Right atrium auricular region (tissue), 2 donors: Measurements from ENCODE around the gene MLLT10. TPM values are rescaled to one million over a fixed set of nuclear protein-coding genes. Genes with fewer than 3 reads are reported as not detected.
"Not testable (repeated sequence)": the region's sequence is repeated elsewhere in the genome, so short reads cannot be mapped to it uniquely, and the experiment has no call there.

ENCODE experiments used
- DNase-seq: peaks from one replicate; pipeline ENCODE4 v3.0.0-alpha.2; 2019; ENCODE audit warnings: low spot score
- H3K27ac ChIP-seq, 2 donors: fragments of 200-600 bp; sonication (generic); 1 replicate in 1 of 2; 2 replicates in 1 of 2; pipeline ENCODE4 v1.5.1; 2016 to 2019
- H3K27me3 ChIP-seq, 2 donors: fragments of 200-600 bp; sonication (generic); one replicate each; pipeline versions ENCODE4 v1.5.1 to v1.6.0; 2017 to 2019
- H3K36me3 ChIP-seq: fragments of 200-600 bp; sonication (generic); one replicate; pipeline ENCODE4 v1.5.1; 2016
- H3K4me1 ChIP-seq, 2 donors: fragments of 200-600 bp; sonication (generic); one replicate each; pipeline versions ENCODE4 v1.5.1 to v1.6.0; 2017 to 2019
- H3K4me3 ChIP-seq, 2 donors: fragments of 200-600 bp; sonication (generic); 1 replicate in 1 of 2; 2 replicates in 1 of 2; pipeline ENCODE4 v1.5.1; 2017 to 2019; ENCODE audit warnings: mild to moderate bottlenecking in 1 of 2, moderate library complexity in 1 of 2
- H3K9me3 ChIP-seq, 2 donors: fragments of 200-600 bp; sonication (generic); one replicate each; pipeline ENCODE4 v1.5.1; 2019
- CTCF ChIP-seq, 2 donors: fragments of 200-600 bp; sonication (generic); IDR thresholded peaks; one replicate each; pipeline ENCODE4 v1.5.1; 2019; ENCODE audit warnings: antibody characterized with exemption in 2 of 2
- total RNA-seq, 2 donors: library from RNA; depleted of rRNA; stranded (reverse); fragments of >200 nt; gene quantifications; one replicate each; pipeline ENCODE4 v1.1.0, GENCODE V29; 2016

The MLLT10 gene
- total RNA-seq, 2 donors from 2014 or later, result 18.8 to 27.2 TPM

- Histone ChIP-seq H3K27ac (peak overlapping the region; percentile 97 to 98), H3K4me3 (no peak overlapping the region)
Observed at GRCh38 chr10:21531164-21531563, 2.9 kb upstream of the MLLT10 start.

GRCh38 chr10:21532694-21533466 lies 1.2 kb upstream of the MLLT10 start:
- Histone ChIP-seq H3K9me3 (no peaks in the 10 kb centered on the region), H3K27me3 (no peaks in the 10 kb centered on the region), H3K4me3 (peak overlapping the region; percentile 90 to 95), H3K27ac (peak overlapping the region; percentile 97 to 98), H3K36me3 (peaks cover 9% of the 10 kb centered on the region), H3K4me1 (peaks cover 0 to 34% of the 10 kb centered on the region in 2 donors)
- TF ChIP-seq CTCF (IDR thresholded peaks at IDR 0.05), result no peak
- DNase-seq, result no peak

More at GRCh38 chr10:21531164-21531563, 2.9 kb upstream of the MLLT10 start:
- DNase-seq, result no peak
- H3K36me3 ChIP-seq, result no peaks in the 10 kb centered on the region
- peaks cover 0 to 28% of the 10 kb centered on the region in 2 donors for H3K4me1 ChIP-seq
- TF ChIP-seq CTCF (IDR thresholded peaks at IDR 0.05), result no peak
- H3K9me3 ChIP-seq, result no peaks in the 10 kb centered on the region
- no peaks in the 10 kb centered on the region for H3K27me3 ChIP-seq

- DNase-seq, result no peak
- H3K9me3 ChIP-seq, result no peaks in the 10 kb centered on the region
- H3K4me1 ChIP-seq, result peaks cover 0 to 34% of the 10 kb centered on the region in 2 donors
- no peaks in the 10 kb centered on the region for H3K27me3 ChIP-seq
- H3K4me3 ChIP-seq, result peak overlapping the region; percentile 90 to 95
- no peak for TF ChIP-seq CTCF (IDR thresholded peaks at IDR 0.05)
- H3K36me3 ChIP-seq, result peaks cover 23% of the 10 kb centered on the region
- H3K27ac ChIP-seq, result peak overlapping the region; percentile 97 to 98
Observed at GRCh38 chr10:21534280-21534586, 201 bp downstream of the MLLT10 start.

DNA sequence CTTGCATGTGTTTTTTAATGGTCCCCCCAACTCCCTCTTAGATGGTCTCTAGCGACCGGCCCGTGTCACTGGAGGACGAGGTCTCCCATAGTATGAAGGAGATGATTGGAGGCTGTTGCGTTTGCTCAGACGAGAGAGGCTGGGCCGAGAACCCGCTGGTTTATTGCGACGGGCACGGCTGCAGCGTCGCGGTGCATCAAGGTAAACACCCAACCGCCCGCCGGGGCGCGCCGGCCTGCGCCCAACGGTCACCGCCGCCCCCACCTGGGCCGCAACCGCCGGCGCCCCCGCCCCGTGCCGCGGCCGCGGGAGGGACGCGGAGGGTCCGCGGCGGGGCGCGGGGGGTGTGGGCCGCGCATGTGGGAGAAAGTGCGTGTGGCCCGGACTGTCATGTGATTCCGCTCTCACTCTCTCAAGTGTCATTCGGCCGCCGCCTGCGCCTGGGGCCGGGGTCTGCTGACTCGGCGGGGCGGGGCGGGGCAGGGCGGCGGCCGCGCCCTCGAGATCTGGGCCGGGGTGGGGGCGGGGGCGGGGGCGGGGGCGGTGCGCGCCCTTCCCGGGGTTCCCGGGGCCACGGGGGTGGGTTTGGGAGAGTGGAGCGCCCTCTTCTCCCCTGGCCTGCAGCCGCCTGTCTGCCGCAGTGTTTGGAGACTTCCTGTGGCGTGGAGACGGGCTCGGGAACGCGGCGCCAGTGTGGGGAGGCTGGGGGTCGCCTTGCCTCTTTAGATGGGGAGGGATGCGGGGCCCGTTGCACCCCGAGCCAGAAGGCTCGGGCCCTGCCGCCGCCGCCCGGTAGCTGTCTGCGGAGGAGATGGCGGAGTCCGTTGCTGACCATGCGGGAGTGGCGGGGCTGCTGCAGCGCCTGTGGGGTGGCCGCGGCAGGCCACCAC lies 817 bp downstream of the MLLT10 start:
- peaks cover 0 to 34% of the 10 kb centered on the region in 2 donors for H3K4me1 ChIP-seq
- peak overlapping the region; percentile 90 to 95 for H3K4me3 ChIP-seq
- H3K27me3 ChIP-seq, result no peaks in the 10 kb centered on the region
- peak in 1 of 2 donors; percentile 23 for TF ChIP-seq CTCF (IDR thresholded peaks at IDR 0.05)
- peaks cover 29% of the 10 kb centered on the region for H3K36me3 ChIP-seq
- peak overlapping the region; percentile 97 to 98 for H3K27ac ChIP-seq
- no peaks in the 10 kb centered on the region for H3K9me3 ChIP-seq
- no peak for DNase-seq

- no peak for DNase-seq
- Histone ChIP-seq H3K27ac (peak overlapping the region; percentile 97 to 98), H3K27me3 (no peaks in the 10 kb centered on the region), H3K4me3 (peak overlapping the region; percentile 90 to 95), H3K4me1 (peaks cover 0 to 34% of the 10 kb centered on the region in 2 donors), H3K9me3 (no peaks in the 10 kb centered on the region), H3K36me3 (peaks cover 36% of the 10 kb centered on the region)
- TF ChIP-seq CTCF (IDR thresholded peaks at IDR 0.05), result no peak
Observed at GRCh38 chr10:21535494-21535965, 1.5 kb downstream of the MLLT10 start.

DNA sequence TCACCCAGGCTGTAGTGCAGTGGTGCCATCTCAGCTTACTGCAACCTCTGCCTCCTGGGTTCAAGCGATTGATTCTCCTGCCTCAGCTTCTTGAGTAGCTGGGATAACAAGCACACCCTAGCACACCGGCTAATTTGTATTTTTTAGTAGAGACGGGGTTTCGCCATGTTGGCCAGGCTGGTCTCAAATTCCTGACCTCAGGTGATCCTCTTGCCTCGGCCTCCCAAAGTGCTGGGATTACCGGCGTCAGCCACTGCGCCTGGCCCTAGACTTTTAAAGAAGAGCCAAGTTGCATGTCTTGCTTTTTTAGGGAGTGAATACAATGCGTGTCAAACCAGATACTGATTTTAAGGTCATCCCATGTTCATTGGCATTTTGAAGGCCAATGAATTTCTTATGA lies 1.9 kb downstream of the MLLT10 start:
- Histone ChIP-seq H3K4me1 (peaks cover 0 to 34% of the 10 kb centered on the region in 2 donors), H3K4me3 (peak overlapping the region in 1 of 2 donors; percentile 90), H3K36me3 (peaks cover 40% of the 10 kb centered on the region), H3K27ac (peak overlapping the region in 1 of 2 donors; percentile 97)
- DNase-seq, H3K9me3 ChIP-seq, H3K27me3 ChIP-seq: not testable (repeated sequence)
